GM18526 (cell line): ENCODE results near the gene ZC3H4.

Experiments used
- POLR2A ChIP-seq: IDR thresholded peaks from 3 replicates; pipeline ENCODE4 v1.6.1; 2011; ENCODE audit not compliant: insufficient read length; ENCODE audit errors: extremely low read depth

The ZC3H4 gene

GRCh38 chr19:47143322-47144073, 29.9 kb upstream of the ZC3H4 start:
- TF ChIP-seq POLR2A = no peak

DNA sequence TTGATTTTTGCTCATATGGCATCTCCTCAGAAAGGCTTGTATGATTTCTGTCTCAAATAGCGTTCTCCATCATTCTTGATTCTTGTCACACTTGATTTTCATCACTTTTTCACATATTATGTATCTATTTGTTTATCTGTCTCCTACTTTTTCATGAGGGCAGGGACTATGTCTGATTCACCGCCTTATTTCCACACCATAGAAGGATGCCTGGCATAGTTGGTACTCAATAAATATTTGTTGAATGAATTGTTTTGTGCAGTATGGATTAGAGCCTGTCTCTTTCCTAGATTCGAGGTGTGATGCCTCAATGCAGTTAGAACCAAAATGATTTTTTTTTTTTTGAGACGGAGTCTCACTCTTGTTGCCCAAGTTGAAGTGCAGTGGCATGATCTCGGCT, 29.2 kb upstream of the ZC3H4 start:
- no peak for TF ChIP-seq POLR2A

GRCh38 chr19:47141695-47142094, 28.1 kb upstream of the ZC3H4 start:
- TF ChIP-seq POLR2A = no peak

GRCh38 chr19:47135156-47135555, 21.6 kb upstream of the ZC3H4 start:
- TF ChIP-seq POLR2A = no peak

DNA sequence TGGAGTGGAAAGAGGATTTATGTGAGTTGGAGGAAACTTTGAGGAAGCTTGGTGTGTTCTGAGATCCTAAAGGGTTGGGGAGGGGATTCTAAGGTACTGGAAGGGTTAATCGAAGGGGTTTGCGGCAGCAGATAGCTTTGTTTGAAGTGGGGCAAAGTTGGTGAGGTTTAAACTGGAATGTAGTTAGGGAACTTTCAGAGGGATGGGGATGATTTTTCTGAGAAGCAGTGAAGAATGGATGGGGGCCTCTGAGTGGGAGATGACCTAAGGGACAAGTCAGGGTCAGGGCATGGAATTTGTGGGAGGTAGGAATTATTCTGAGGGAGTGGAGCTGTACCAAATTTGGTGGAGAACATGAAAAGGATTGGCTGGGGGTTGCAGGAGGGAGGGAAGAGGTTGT, 21.0 kb upstream of the ZC3H4 start:
- no peak for TF ChIP-seq POLR2A

GRCh38 chr19:47133021-47133471, 19.5 kb upstream of the ZC3H4 start:
- TF ChIP-seq POLR2A = no peak

DNA sequence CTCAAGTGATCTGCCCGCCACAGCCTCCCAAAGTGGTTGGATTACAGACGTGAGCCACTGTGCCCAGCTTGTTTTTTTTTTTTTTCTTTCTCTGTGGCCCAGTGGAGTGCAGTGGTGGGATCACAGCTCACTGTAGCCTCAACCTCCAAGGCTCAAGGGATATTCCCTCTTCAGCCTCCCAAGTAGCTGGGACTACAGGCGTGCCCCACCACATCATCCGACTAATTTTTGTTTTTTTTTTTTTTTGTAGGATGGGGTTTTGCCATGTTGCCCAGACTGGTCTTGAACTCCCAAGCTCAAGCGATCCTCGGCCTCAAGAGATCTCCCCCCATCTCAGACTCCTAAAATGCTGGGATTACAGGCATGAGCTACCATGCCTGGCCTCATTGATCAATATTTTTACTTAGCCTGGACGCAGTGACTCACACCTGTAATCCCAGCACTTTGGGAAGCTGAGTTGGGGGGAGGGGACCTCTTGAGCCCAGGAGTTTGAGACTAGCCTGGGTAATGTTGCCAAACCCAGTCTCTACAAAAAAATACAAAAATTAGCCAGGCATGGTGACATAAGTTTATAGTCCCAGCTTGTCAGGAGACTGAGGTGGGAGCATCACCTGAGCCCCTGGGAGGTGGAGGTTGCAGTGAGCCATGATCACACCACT, 18.7 kb upstream of the ZC3H4 start:
- no peak for TF ChIP-seq POLR2A

GRCh38 chr19:47130589-47131227, 17.1 kb upstream of the ZC3H4 start, which contains the start of gene SAE1:
SAE1 (plus strand) TSS chr19:47130835; CDS start chr19:47130931, 96 bp downstream.
- peak; percentile 92 for TF ChIP-seq POLR2A

DNA sequence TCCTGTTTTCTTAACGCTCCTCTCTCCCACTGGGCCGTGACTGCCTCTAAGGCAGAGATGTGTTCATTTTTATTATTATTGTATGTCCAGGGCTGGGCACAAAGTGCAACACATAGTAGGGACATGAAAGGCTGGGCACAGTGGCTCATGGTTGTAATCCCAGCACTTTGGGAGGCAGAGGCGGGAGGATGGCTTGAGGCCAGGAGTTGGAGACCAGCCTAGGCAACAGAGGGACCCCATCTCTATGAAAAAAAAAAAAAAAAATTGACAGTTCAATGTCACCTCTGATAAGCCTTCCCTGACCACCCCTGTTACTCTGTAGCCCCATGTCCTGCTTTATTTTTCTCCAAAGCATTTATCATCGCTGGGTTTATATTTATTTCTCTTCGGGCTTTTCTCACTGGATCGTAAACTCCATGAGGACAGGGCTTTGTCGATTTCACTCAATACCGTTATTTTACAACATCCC, 16.6 kb upstream of the ZC3H4 start:
- TF ChIP-seq POLR2A = no peak

GRCh38 chr19:47129579-47129978, 16.0 kb upstream of the ZC3H4 start:
- no peak for TF ChIP-seq POLR2A

DNA sequence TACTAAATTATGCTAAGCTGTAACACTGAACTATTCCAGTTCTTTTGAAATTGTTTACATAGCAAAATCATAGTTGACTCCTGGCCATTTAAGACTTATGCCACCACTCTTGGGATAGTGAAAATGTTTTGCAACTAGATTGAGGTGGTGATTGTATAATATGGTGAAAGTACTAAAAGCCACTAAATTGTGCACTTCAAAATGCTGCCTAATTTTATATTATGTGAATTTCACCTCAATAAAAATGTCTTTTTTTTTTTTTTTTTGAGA, 12.0 kb upstream of the ZC3H4 start:
- TF ChIP-seq POLR2A = no peak

DNA sequence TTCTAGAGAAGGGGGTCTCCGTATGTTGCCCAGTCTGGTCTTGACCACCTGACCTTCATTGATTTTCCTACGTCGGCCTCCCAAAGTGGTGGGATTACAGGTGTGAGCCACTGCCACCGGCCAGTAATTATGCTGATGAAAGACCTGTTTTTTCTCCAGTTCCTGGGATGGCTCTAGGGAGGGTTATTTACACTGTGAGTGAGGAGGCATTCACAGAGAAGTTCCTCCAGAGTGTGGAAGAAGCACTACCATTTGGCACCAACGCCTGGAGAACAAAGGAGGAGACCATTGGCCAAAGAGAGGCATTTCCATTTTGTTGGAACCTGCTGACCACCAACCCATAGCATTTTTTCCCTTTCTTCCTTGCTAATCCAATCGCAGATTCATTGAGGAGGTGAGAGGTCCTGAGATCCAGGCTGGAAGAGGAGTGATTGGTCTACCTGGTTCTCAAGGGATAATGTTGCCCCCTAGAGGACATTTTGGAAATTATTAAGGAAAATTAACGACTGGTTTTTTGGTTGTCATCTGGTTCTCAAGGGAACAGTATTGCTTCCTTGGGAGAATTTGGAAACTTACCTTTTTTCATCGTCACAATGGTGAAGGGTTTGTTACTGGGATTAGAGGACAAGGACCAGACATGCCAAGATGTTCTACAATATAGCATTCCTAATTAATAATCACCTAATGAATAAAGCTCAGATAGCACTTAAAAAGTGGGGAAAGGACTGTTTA, 11.5 kb upstream of the ZC3H4 start:
- no peak for TF ChIP-seq POLR2A

DNA sequence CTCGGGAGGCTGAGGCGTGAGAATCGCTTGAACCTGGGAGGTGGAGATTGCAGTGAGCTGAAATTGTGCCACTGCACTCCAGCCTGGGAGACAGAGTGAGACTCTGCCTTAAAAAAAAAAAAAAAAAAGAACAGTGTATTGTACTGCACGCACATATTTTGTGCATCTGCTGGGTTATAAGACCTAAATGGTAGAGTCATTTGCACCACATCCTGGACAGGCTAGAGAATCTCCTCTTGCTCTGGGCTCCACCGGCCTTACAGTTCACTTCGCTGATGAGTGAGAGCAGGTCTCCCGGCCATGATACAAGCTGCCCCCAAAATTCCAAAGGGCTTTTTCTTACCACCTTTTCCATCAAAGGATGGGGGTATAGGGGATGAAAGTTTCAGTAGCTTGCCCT, 9.8 kb upstream of the ZC3H4 start:
- TF ChIP-seq POLR2A = no peak

DNA sequence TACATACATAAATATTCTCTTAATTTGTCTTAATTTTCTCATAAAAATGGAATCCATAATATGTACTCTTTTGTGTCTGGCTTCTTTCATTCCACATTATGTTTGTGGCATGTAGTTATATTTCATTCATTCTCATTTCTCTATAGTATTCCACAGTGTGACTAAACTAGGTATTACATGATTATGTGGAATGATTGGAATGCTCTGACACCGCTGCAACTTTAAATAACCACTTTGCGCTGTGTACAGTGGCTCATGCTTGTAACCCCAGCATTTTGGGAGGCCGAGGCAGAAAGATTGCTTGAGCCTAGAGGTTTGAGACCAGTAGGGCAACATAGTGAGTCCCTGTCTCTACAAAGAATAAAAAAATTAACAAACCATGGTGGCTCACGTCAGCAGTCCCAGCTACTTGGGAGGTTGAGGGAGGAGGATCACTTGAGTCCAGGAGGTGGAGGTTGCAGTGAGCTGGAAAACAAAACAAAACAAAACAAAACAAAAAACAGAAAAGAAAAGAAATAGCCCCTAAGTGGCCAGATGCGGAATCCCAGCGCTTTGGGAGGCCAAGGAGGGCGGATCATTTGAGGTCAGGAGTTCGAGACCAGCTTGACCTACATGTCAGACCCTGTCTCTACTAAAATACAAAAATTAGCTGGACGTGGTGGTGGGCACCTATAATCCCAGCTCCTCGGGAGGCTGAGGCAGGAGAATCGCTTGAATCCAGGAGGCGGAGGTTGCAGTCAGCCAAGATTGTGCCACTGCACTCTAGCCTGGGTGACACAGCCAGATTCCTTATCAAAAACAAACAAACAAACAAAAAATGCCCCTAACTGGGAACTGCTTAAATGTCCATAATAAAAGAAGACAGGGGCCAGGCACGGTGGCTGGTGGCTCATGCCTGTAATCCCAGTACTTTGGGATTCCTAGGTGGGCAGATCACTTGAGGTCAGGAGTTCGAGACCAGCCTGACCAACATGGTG, 9.1 kb upstream of the ZC3H4 start:
- TF ChIP-seq POLR2A = no peak

DNA sequence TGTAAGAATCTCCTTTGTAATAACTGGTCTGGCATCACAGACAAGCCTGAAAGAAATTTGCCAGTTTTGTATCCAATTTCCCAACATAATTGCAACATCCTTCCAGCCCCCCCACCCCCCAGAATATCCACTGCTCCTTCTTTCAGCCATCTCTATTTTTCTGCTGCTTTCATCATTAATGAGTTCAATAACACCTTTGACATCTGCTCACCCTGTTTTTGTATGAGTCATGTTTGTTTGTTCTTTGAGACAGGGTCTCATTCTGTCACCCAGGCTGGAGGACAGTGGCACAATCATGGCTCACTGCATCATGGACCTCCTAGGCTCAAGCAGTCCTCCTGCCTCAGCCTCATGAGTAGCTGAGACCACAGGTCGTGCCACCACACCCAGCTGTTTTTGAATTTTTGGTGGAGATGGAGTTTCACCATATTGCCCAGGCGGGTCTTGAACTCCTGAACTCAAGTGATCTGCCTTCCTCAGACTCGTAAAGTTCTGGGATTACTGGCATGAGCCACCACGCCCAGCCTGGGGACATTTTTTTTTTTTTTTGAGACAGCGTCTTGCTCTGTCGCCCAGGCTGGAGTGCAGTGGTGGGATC, 7.0 kb upstream of the ZC3H4 start:
- no peak for TF ChIP-seq POLR2A
